ENCODE data around the gene PARP1.
A peak's percentile ranks its signal among the peaks of the same experiment; 100 is the strongest.

PARP1 gene

GRCh38 chr1:226443033-226443432, 35.1 kb upstream of the PARP1 start:
- Histone ChIP-seq H3K27ac (ENCODE audit: low read depth, low read length) (no peak overlapping the region), H3K4me1 (ENCODE audit: control insufficient read depth, low read depth, low read length) (no peaks in the 10 kb centered on the region), H3K9ac (ENCODE audit: low read length) (no peak overlapping the region), H2BK15ac (replicated peaks; ENCODE audit: low read depth) (no peak overlapping the region), H3K23ac (ENCODE audit: low read length) (no peak overlapping the region), H3K18ac (ENCODE audit: low read length) (no peak overlapping the region), H3K79me2 (ENCODE audit: control insufficient read depth, insufficient read depth, low read length) (no peaks in the 10 kb centered on the region), H3K79me1 (ENCODE audit: low read length) (no peaks in the 10 kb centered on the region), H3K36me3 (ENCODE audit: control insufficient read depth, insufficient read depth, low read length) (no peaks in the 10 kb centered on the region), H3K56ac (ENCODE audit: low read length) (no peak overlapping the region), H3K4me3 (ENCODE audit: low read length) (no peak overlapping the region), H4K8ac (ENCODE audit: low read depth, low read length) (no peak overlapping the region), H3K27me3 (ENCODE audit: insufficient read depth, low read length, poor library complexity) (no peaks in the 10 kb centered on the region), H3K4me2 (ENCODE audit: low read length) (no peak overlapping the region), H2AK5ac (ENCODE audit: low read length) (no peak overlapping the region), H4K5ac (ENCODE audit: low read length) (no peak overlapping the region), H2BK120ac (ENCODE audit: low read depth, low read length) (no peak overlapping the region), H3K4ac (ENCODE audit: low read depth, low read length) (no peak overlapping the region), H2BK5ac (ENCODE audit: low read length) (no peak overlapping the region)
- DNase-seq = no peak
- WGBS (ENCODE audit: extremely low coverage, insufficient coverage, low lambda C conversion rate) = no CpG with 5 or more reads among the region's 6 CpGs

- Histone ChIP-seq H3K9ac (ENCODE audit: low read length) (no peak overlapping the region), H3K23ac (ENCODE audit: low read length) (no peak overlapping the region), H3K79me2 (ENCODE audit: control insufficient read depth, insufficient read depth, low read length) (no peaks in the 10 kb centered on the region), H2BK120ac (ENCODE audit: low read depth, low read length) (no peak overlapping the region), H2BK15ac (replicated peaks; ENCODE audit: low read depth) (no peak overlapping the region), H3K56ac (ENCODE audit: low read length) (no peak overlapping the region), H3K79me1 (ENCODE audit: low read length) (no peaks in the 10 kb centered on the region), H3K27ac (ENCODE audit: low read depth, low read length) (no peak overlapping the region), H2AK5ac (ENCODE audit: low read length) (no peak overlapping the region), H3K18ac (ENCODE audit: low read length) (no peak overlapping the region), H3K36me3 (ENCODE audit: control insufficient read depth, insufficient read depth, low read length) (no peaks in the 10 kb centered on the region), H4K5ac (ENCODE audit: low read length) (no peak overlapping the region), H3K4ac (ENCODE audit: low read depth, low read length) (no peak overlapping the region), H3K4me3 (ENCODE audit: low read length) (no peak overlapping the region), H3K4me2 (ENCODE audit: low read length) (no peak overlapping the region), H4K8ac (ENCODE audit: low read depth, low read length) (no peak overlapping the region), H3K4me1 (ENCODE audit: control insufficient read depth, low read depth, low read length) (no peaks in the 10 kb centered on the region), H3K27me3 (ENCODE audit: insufficient read depth, low read length, poor library complexity) (no peaks in the 10 kb centered on the region), H2BK5ac (ENCODE audit: low read length) (no peak overlapping the region)
- no CpG with 5 or more reads among the region's 6 CpGs for WGBS (ENCODE audit: extremely low coverage, insufficient coverage, low lambda C conversion rate)
- peak; percentile 38 for DNase-seq
Measured at GRCh38 chr1:226441629-226442028, 33.7 kb upstream of the PARP1 start.

- H4K8ac ChIP-seq (ENCODE audit: low read depth, low read length) = no peak overlapping the region
- H2BK120ac ChIP-seq (ENCODE audit: low read depth, low read length) = no peak overlapping the region
- no peak for DNase-seq
- no peak overlapping the region for H3K4me2 ChIP-seq (ENCODE audit: low read length)
- WGBS (ENCODE audit: extremely low coverage, insufficient coverage, low lambda C conversion rate) = no CpG with 5 or more reads among the region's 5 CpGs
- H3K23ac ChIP-seq (ENCODE audit: low read length) = no peak overlapping the region
- no peak overlapping the region for H3K4ac ChIP-seq (ENCODE audit: low read depth, low read length)
- H3K36me3 ChIP-seq (ENCODE audit: control insufficient read depth, insufficient read depth, low read length) = no peaks in the 10 kb centered on the region
- no peak overlapping the region for H3K27ac ChIP-seq (ENCODE audit: low read depth, low read length)
- no peak overlapping the region for H4K5ac ChIP-seq (ENCODE audit: low read length)
- no peaks in the 10 kb centered on the region for H3K4me1 ChIP-seq (ENCODE audit: control insufficient read depth, low read depth, low read length)
- H3K79me2 ChIP-seq (ENCODE audit: control insufficient read depth, insufficient read depth, low read length) = no peaks in the 10 kb centered on the region
- no peak overlapping the region for H3K18ac ChIP-seq (ENCODE audit: low read length)
- H2BK5ac ChIP-seq (ENCODE audit: low read length) = no peak overlapping the region
- H3K27me3 ChIP-seq (ENCODE audit: insufficient read depth, low read length, poor library complexity) = no peaks in the 10 kb centered on the region
- no peak overlapping the region for H3K4me3 ChIP-seq (ENCODE audit: low read length)
- no peak overlapping the region for H3K9ac ChIP-seq (ENCODE audit: low read length)
- H3K56ac ChIP-seq (ENCODE audit: low read length) = no peak overlapping the region
- H3K79me1 ChIP-seq (ENCODE audit: low read length) = no peaks in the 10 kb centered on the region
- no peak overlapping the region for H2AK5ac ChIP-seq (ENCODE audit: low read length)
- no peak overlapping the region for H2BK15ac ChIP-seq (replicated peaks; ENCODE audit: low read depth)
Measured at GRCh38 chr1:226440512-226440911, 32.6 kb upstream of the PARP1 start.

- Histone ChIP-seq H2BK15ac (replicated peaks; ENCODE audit: low read depth) (no peak overlapping the region), H3K36me3 (ENCODE audit: control insufficient read depth, insufficient read depth, low read length) (no peaks in the 10 kb centered on the region), H2BK120ac (ENCODE audit: low read depth, low read length) (no peak overlapping the region), H3K79me2 (ENCODE audit: control insufficient read depth, insufficient read depth, low read length) (no peaks in the 10 kb centered on the region), H3K4ac (ENCODE audit: low read depth, low read length) (no peak overlapping the region), H2BK5ac (ENCODE audit: low read length) (no peak overlapping the region), H3K4me3 (ENCODE audit: low read length) (no peak overlapping the region), H4K8ac (ENCODE audit: low read depth, low read length) (no peak overlapping the region), H3K23ac (ENCODE audit: low read length) (no peak overlapping the region), H3K79me1 (ENCODE audit: low read length) (no peaks in the 10 kb centered on the region), H4K5ac (ENCODE audit: low read length) (no peak overlapping the region), H3K18ac (ENCODE audit: low read length) (no peak overlapping the region), H3K56ac (ENCODE audit: low read length) (no peak overlapping the region), H3K9ac (ENCODE audit: low read length) (no peak overlapping the region), H3K27ac (ENCODE audit: low read depth, low read length) (no peak overlapping the region), H3K27me3 (ENCODE audit: insufficient read depth, low read length, poor library complexity) (no peaks in the 10 kb centered on the region), H3K4me2 (ENCODE audit: low read length) (no peak overlapping the region), H3K4me1 (ENCODE audit: control insufficient read depth, low read depth, low read length) (no peaks in the 10 kb centered on the region), H2AK5ac (ENCODE audit: low read length) (no peak overlapping the region)
- WGBS (ENCODE audit: extremely low coverage, insufficient coverage, low lambda C conversion rate) = no CpG with 5 or more reads among the region's 2 CpGs
- no peak for DNase-seq
Measured at GRCh38 chr1:226438007-226438406, 30.1 kb upstream of the PARP1 start.

- Histone ChIP-seq H3K23ac (ENCODE audit: low read length) (no peak overlapping the region), H3K4me2 (ENCODE audit: low read length) (no peak overlapping the region), H2BK15ac (replicated peaks; ENCODE audit: low read depth) (no peak overlapping the region), H3K27me3 (ENCODE audit: insufficient read depth, low read length, poor library complexity) (no peaks in the 10 kb centered on the region), H3K56ac (ENCODE audit: low read length) (no peak overlapping the region), H3K4me3 (ENCODE audit: low read length) (no peak overlapping the region), H3K4me1 (ENCODE audit: control insufficient read depth, low read depth, low read length) (no peaks in the 10 kb centered on the region), H2AK5ac (ENCODE audit: low read length) (no peak overlapping the region), H3K4ac (ENCODE audit: low read depth, low read length) (no peak overlapping the region), H3K79me2 (ENCODE audit: control insufficient read depth, insufficient read depth, low read length) (no peaks in the 10 kb centered on the region), H3K36me3 (ENCODE audit: control insufficient read depth, insufficient read depth, low read length) (no peaks in the 10 kb centered on the region), H3K27ac (ENCODE audit: low read depth, low read length) (no peak overlapping the region), H4K5ac (ENCODE audit: low read length) (no peak overlapping the region), H3K18ac (ENCODE audit: low read length) (no peak overlapping the region), H2BK5ac (ENCODE audit: low read length) (no peak overlapping the region), H2BK120ac (ENCODE audit: low read depth, low read length) (no peak overlapping the region), H3K9ac (ENCODE audit: low read length) (no peak overlapping the region), H4K8ac (ENCODE audit: low read depth, low read length) (no peak overlapping the region), H3K79me1 (ENCODE audit: low read length) (no peaks in the 10 kb centered on the region)
- WGBS (ENCODE audit: extremely low coverage, insufficient coverage, low lambda C conversion rate) = no CpG with 5 or more reads among the region's 8 CpGs
- DNase-seq = no peak
Measured at GRCh38 chr1:226436855-226437491, 29.1 kb upstream of the PARP1 start.

- H2AK5ac ChIP-seq (ENCODE audit: low read length) = no peak overlapping the region
- H3K79me2 ChIP-seq (ENCODE audit: control insufficient read depth, insufficient read depth, low read length) = no peaks in the 10 kb centered on the region
- H2BK15ac ChIP-seq (replicated peaks; ENCODE audit: low read depth) = no peak overlapping the region
- DNase-seq = no peak
- no CpG with 5 or more reads among the region's 3 CpGs for WGBS (ENCODE audit: extremely low coverage, insufficient coverage, low lambda C conversion rate)
- H3K9ac ChIP-seq (ENCODE audit: low read length) = no peak overlapping the region
- no peak overlapping the region for H3K4me3 ChIP-seq (ENCODE audit: low read length)
- H3K27me3 ChIP-seq (ENCODE audit: insufficient read depth, low read length, poor library complexity) = no peaks in the 10 kb centered on the region
- H3K27ac ChIP-seq (ENCODE audit: low read depth, low read length) = no peak overlapping the region
- H3K18ac ChIP-seq (ENCODE audit: low read length) = no peak overlapping the region
- no peak overlapping the region for H4K8ac ChIP-seq (ENCODE audit: low read depth, low read length)
- H3K23ac ChIP-seq (ENCODE audit: low read length) = no peak overlapping the region
- H3K36me3 ChIP-seq (ENCODE audit: control insufficient read depth, insufficient read depth, low read length) = no peaks in the 10 kb centered on the region
- no peak overlapping the region for H3K4me2 ChIP-seq (ENCODE audit: low read length)
- no peak overlapping the region for H2BK120ac ChIP-seq (ENCODE audit: low read depth, low read length)
- no peak overlapping the region for H3K56ac ChIP-seq (ENCODE audit: low read length)
- no peaks in the 10 kb centered on the region for H3K79me1 ChIP-seq (ENCODE audit: low read length)
- no peaks in the 10 kb centered on the region for H3K4me1 ChIP-seq (ENCODE audit: control insufficient read depth, low read depth, low read length)
- H3K4ac ChIP-seq (ENCODE audit: low read depth, low read length) = no peak overlapping the region
- no peak overlapping the region for H2BK5ac ChIP-seq (ENCODE audit: low read length)
- H4K5ac ChIP-seq (ENCODE audit: low read length) = no peak overlapping the region
Measured at GRCh38 chr1:226436472-226436854, 28.6 kb upstream of the PARP1 start.

All from mesendoderm (in vitro differentiated cells).